Fibroblast of peridontal ligament (primary cell): ENCODE results near the gene LHX6.

Experiments used
- DNase-seq: peaks from one replicate; pipeline ENCODE4 v3.0.0-alpha.2; 2010; ENCODE audit errors: extremely low read depth

LHX6 gene

GRCh38 chr9:122191584-122191983 is 37.2 kb downstream of the LHX6 start:
- no peak for DNase-seq

- DNase-seq, result no peak
Measured at GRCh38 chr9:122190597-122191381, 38.0 kb downstream of the LHX6 start.

GRCh38 chr9:122188369-122188768 is 40.4 kb downstream of the LHX6 start:
- no peak for DNase-seq

- DNase-seq, result peak; percentile 23
Measured at GRCh38 chr9:122186777-122187470, 41.8 kb downstream of the LHX6 start.

- no peak for DNase-seq
Measured at GRCh38 chr9:122186301-122186700, 42.5 kb downstream of the LHX6 start.

- no peak for DNase-seq
Measured at GRCh38 chr9:122184551-122184950, 44.2 kb downstream of the LHX6 start.

GRCh38 chr9:122183501-122183900 is 45.3 kb downstream of the LHX6 start:
- DNase-seq, result no peak

GRCh38 chr9:122180633-122181032 is 48.1 kb downstream of the LHX6 start:
- peak; percentile 70 for DNase-seq

- DNase-seq, result no peak
Measured at GRCh38 chr9:122179690-122180074, 49.1 kb downstream of the LHX6 start.

- DNase-seq, result no peak
Measured at GRCh38 chr9:122179054-122179689, 49.6 kb downstream of the LHX6 start.

- no peak for DNase-seq
Measured at GRCh38 chr9:122176916-122177315, 51.8 kb downstream of the LHX6 start.

- no peak for DNase-seq
Measured at GRCh38 chr9:122173670-122174069, 55.1 kb downstream of the LHX6 start.

GRCh38 chr9:122172131-122172530 is 56.6 kb downstream of the LHX6 start:
- no peak for DNase-seq

- DNase-seq, result no peak
Measured at GRCh38 chr9:122168356-122168755, 60.4 kb downstream of the LHX6 start.

GRCh38 chr9:122164286-122164685 is 64.5 kb downstream of the LHX6 start:
- DNase-seq, result no peak

GRCh38 chr9:122162415-122162814 is 66.3 kb downstream of the LHX6 start:
- DNase-seq, result no peak

GRCh38 chr9:122159925-122160246 is 68.9 kb downstream of the LHX6 start:
- no peak for DNase-seq

GRCh38 chr9:122159026-122159924 is 69.5 kb downstream of the LHX6 start, which contains the start of the genes MORN5 and NDUFA8:
MORN5 (plus strand) TSS chr9:122159908; CDS start chr9:122159973, 65 bp downstream.
NDUFA8 (minus strand) TSS chr9:122159779; CDS start chr9:122159677, 102 bp downstream.
- DNase-seq, result peak; percentile 96

GRCh38 chr9:122158202-122158601 is 70.6 kb downstream of the LHX6 start:
- DNase-seq, result peak; percentile 44

GRCh38 chr9:122155796-122156195 is 73.0 kb downstream of the LHX6 start:
- DNase-seq, result no peak
